ENCODE results near the gene MAGEB17. TPM values are rescaled to one million over a fixed set of nuclear protein-coding genes. Genes with fewer than 3 reads are reported as not detected.
"Not testable (repeated sequence)": the region's sequence is repeated elsewhere in the genome, so short reads cannot be mapped to it uniquely, and the experiment has no call there.

MAGEB17 gene
- under 1 TPM in 1 of 3 donors, not detected in 2; 0.14 TPM for polyA plus RNA-seq

- H3K27ac ChIP-seq (ENCODE audit: low read depth, low read length) = no peak within 1 kb of the TSS
- 69 to 88% (median 76%) methylated on average over 5 of the region's 5 CpGs for WGBS, 3 donors
Measured at GRCh38 chrX:16167181-16167580, at the start of gene MAGEB17. TSS of gene MAGEB17 (plus strand) at chrX:16167481. CDS start at chrX:16170383, 2,902 bp downstream.

- H3K27ac ChIP-seq (ENCODE audit: low read depth, low read length) = no peak overlapping the region
- WGBS, 3 donors = 35 to 81% (median 54%) methylated on average over 5 of the region's 5 CpGs
Measured at GRCh38 chrX:16119353-16120220, 47.7 kb upstream of the MAGEB17 start.

GRCh38 chrX:16120431-16120830, 46.9 kb upstream of the MAGEB17 start:
- 89 to 96% (median 96%) methylated on average over 3 of the region's 3 CpGs for WGBS, 3 donors
- H3K27ac ChIP-seq (ENCODE audit: low read depth, low read length) = no peak overlapping the region

GRCh38 chrX:16123222-16123786, 44.0 kb upstream of the MAGEB17 start, which contains the start of gene GRPR:
TSS of gene GRPR (plus strand) at chrX:16123565. CDS start at chrX:16123954, 389 bp downstream.
- 2 to 3% (median 3%) methylated on average over 6 of the region's 6 CpGs for WGBS, 3 donors
- H3K27ac ChIP-seq (ENCODE audit: low read depth, low read length) = no peak within 1 kb of the TSS

- no peak overlapping the region for H3K27ac ChIP-seq (ENCODE audit: low read depth, low read length)
- WGBS, 3 donors = 30 to 83% (median 70%) methylated on average over 7 of the region's 7 CpGs
Measured at GRCh38 chrX:16124201-16124600, 43.1 kb upstream of the MAGEB17 start.

- H3K27ac ChIP-seq (ENCODE audit: low read depth, low read length) = no peak overlapping the region
- WGBS, 3 donors = 23 to 58% (median 55%) methylated on average over 5 of the region's 5 CpGs
Measured at GRCh38 chrX:16125520-16126149, 41.6 kb upstream of the MAGEB17 start.

- no peak overlapping the region for H3K27ac ChIP-seq (ENCODE audit: low read depth, low read length)
- 32 to 60% (median 56%) methylated on average over 2 of the region's 2 CpGs for WGBS, 3 donors
Measured at GRCh38 chrX:16130707-16131106, 36.6 kb upstream of the MAGEB17 start.

- 57 to 78% (median 66%) methylated on average over 1 of the region's 1 CpG for WGBS, 3 donors
- no peak overlapping the region for H3K27ac ChIP-seq (ENCODE audit: low read depth, low read length)
Measured at GRCh38 chrX:16134936-16135335, 32.3 kb upstream of the MAGEB17 start.

GRCh38 chrX:16136080-16136479, 31.2 kb upstream of the MAGEB17 start:
- no peak overlapping the region for H3K27ac ChIP-seq (ENCODE audit: low read depth, low read length)
- WGBS, 3 donors = 60 to 84% (median 68%) methylated on average over 2 of the region's 2 CpGs

- H3K27ac ChIP-seq (ENCODE audit: low read depth, low read length) = no peak overlapping the region
Measured at GRCh38 chrX:16137416-16138107, 29.7 kb upstream of the MAGEB17 start.

GRCh38 chrX:16138108-16138427, 29.2 kb upstream of the MAGEB17 start:
- WGBS, 3 donors = 55 to 60% (median 56%) methylated on average over 1 of the region's 1 CpG

GRCh38 chrX:16140448-16140847, 26.8 kb upstream of the MAGEB17 start:
- H3K27ac ChIP-seq (ENCODE audit: low read depth, low read length) = no peak overlapping the region
- WGBS, 3 donors = 57 to 82% (median 64%) methylated on average over 4 of the region's 4 CpGs

More at GRCh38 chrX:16138108-16138427, 29.2 kb upstream of the MAGEB17 start:
- no peak overlapping the region for H3K27ac ChIP-seq (ENCODE audit: low read depth, low read length)

GRCh38 chrX:16140983-16141382, 26.3 kb upstream of the MAGEB17 start:
- no peak overlapping the region for H3K27ac ChIP-seq (ENCODE audit: low read depth, low read length)

- WGBS, 3 donors = 76 to 91% (median 87%) methylated on average over 4 of the region's 4 CpGs
Measured at GRCh38 chrX:16141422-16142245, 25.6 kb upstream of the MAGEB17 start.

GRCh38 chrX:16142246-16142558, 25.1 kb upstream of the MAGEB17 start:
- H3K27ac ChIP-seq (ENCODE audit: low read depth, low read length) = no peak overlapping the region

More at GRCh38 chrX:16141422-16142245, 25.6 kb upstream of the MAGEB17 start:
- H3K27ac ChIP-seq (ENCODE audit: low read depth, low read length) = no peak overlapping the region

- no peak overlapping the region for H3K27ac ChIP-seq (ENCODE audit: low read depth, low read length)
Measured at GRCh38 chrX:16143968-16144367, 23.3 kb upstream of the MAGEB17 start.

GRCh38 chrX:16144420-16144819, 22.9 kb upstream of the MAGEB17 start:
- WGBS, 3 donors = 33 to 58% (median 47%) methylated on average over 2 of the region's 2 CpGs
- no peak overlapping the region for H3K27ac ChIP-seq (ENCODE audit: low read depth, low read length)

GRCh38 chrX:16145093-16145492, 22.2 kb upstream of the MAGEB17 start:
- 50 to 77% (median 63%) methylated on average over 1 of the region's 1 CpG for WGBS, 3 donors
- not testable (repeated sequence) for H3K27ac ChIP-seq (ENCODE audit: low read depth, low read length)
